H9 (cell line): ENCODE measurements around the gene SREBF1. TPM values are rescaled to one million over a fixed set of nuclear protein-coding genes. Genes with fewer than 3 reads are reported as not detected.
A peak's percentile ranks its signal among the peaks of the same experiment; 100 is the strongest.

Experiments used
- DNase-seq: peaks from one replicate; pipeline ENCODE4 v3.0.0-alpha.2; 2017
- H2AFZ ChIP-seq: one replicate; pipeline ENCODE4 v1.6.1; 2013; ENCODE audit warnings: mild to moderate bottlenecking, low read length, control low read depth, moderate library complexity
- H2AK5ac ChIP-seq: 2 replicates; pipeline ENCODE4 v1.6.1; 2013; ENCODE audit warnings: low read length, control low read depth, mixed read lengths; ENCODE audit not compliant: insufficient read length
- H2BK120ac ChIP-seq: one replicate; pipeline ENCODE4 v1.6.1; 2013; ENCODE audit warnings: low read depth, mild to moderate bottlenecking, low read length, control low read depth, inconsistent platforms; ENCODE audit not compliant: poor library complexity, severe bottlenecking
- H2BK12ac ChIP-seq: 2 replicates; pipeline ENCODE4 v1.6.1; 2013; ENCODE audit warnings: low read length, control low read depth, mixed read lengths, low read depth; ENCODE audit not compliant: insufficient read length
- H2BK15ac ChIP-seq: 2 replicates; pipeline ENCODE4 v1.6.1; 2013; ENCODE audit warnings: low read depth, low read length, control low read depth
- H2BK20ac ChIP-seq: one replicate; pipeline ENCODE4 v1.6.1; 2013; ENCODE audit warnings: low read depth, mild to moderate bottlenecking, low read length, control low read depth, inconsistent platforms; ENCODE audit not compliant: poor library complexity, severe bottlenecking
- H2BK5ac ChIP-seq: 2 replicates; pipeline ENCODE4 v1.6.1; 2013; ENCODE audit warnings: low read length, control low read depth, mixed read lengths; ENCODE audit not compliant: insufficient read length
- H3K14ac ChIP-seq: 2 replicates; pipeline ENCODE4 v1.6.1; 2013; ENCODE audit warnings: low read length, control low read depth; ENCODE audit not compliant: insufficient read depth
- H3K18ac ChIP-seq: 2 replicates; pipeline ENCODE4 v1.6.1; 2013; ENCODE audit warnings: low read depth, mild to moderate bottlenecking, mixed read lengths, low read length, control low read depth; ENCODE audit not compliant: insufficient read length
- H3K23ac ChIP-seq: 2 replicates; pipeline ENCODE4 v1.6.1; 2013; ENCODE audit warnings: low read length, control low read depth, mixed read lengths, low read depth; ENCODE audit not compliant: insufficient read length
- H3K23me2 ChIP-seq: 2 replicates; pipeline ENCODE4 v1.6.1; 2013; ENCODE audit warnings: low read depth, mild to moderate bottlenecking, mixed read lengths, low read length, control low read depth; ENCODE audit not compliant: insufficient read length, poor library complexity, severe bottlenecking
- H3K27ac ChIP-seq: 2 replicates; pipeline ENCODE4 v1.5.1; 2013; ENCODE audit warnings: low read length, control low read depth, mixed read lengths, low read depth; ENCODE audit not compliant: insufficient read length
- H3K27me3 ChIP-seq: 2 replicates; pipeline ENCODE4 v1.6.1; 2013; ENCODE audit warnings: low read length, control low read depth, inconsistent platforms; ENCODE audit not compliant: insufficient read depth
- H3K4ac ChIP-seq: 2 replicates; pipeline ENCODE4 v1.6.1; 2013; ENCODE audit warnings: low read depth, mild to moderate bottlenecking, control low read depth, inconsistent platforms, low read length, moderate library complexity
- H3K4me1 ChIP-seq: 2 replicates; pipeline ENCODE4 v1.6.1; 2013; ENCODE audit warnings: low read length, control low read depth, inconsistent platforms; ENCODE audit not compliant: insufficient read depth
- H3K4me2 ChIP-seq: 2 replicates; pipeline ENCODE4 v1.6.1; 2013; ENCODE audit warnings: low read length, control low read depth, mixed read lengths; ENCODE audit not compliant: insufficient read length, insufficient read depth
- H3K56ac ChIP-seq: 2 replicates; pipeline ENCODE4 v1.6.1; 2013; ENCODE audit warnings: low read depth, mild to moderate bottlenecking, mixed read lengths, low read length, control low read depth; ENCODE audit not compliant: insufficient read length
- H3K79me1 ChIP-seq: 2 replicates; pipeline ENCODE4 v1.6.1; 2013; ENCODE audit warnings: low read depth, mild to moderate bottlenecking, moderate library complexity, low read length, control low read depth, inconsistent platforms; ENCODE audit not compliant: insufficient read depth, poor library complexity, severe bottlenecking
- H3K79me2 ChIP-seq: 2 replicates; pipeline ENCODE4 v1.6.1; 2013; ENCODE audit warnings: low read length, control low read depth, inconsistent platforms; ENCODE audit not compliant: insufficient read depth
- H3K9ac ChIP-seq: 2 replicates; pipeline ENCODE4 v1.6.1; 2013; ENCODE audit warnings: low read length, control low read depth, mixed read lengths; ENCODE audit not compliant: insufficient read length; ENCODE audit errors: extremely low read depth
- H3K9me3 ChIP-seq: one replicate; pipeline ENCODE4 v1.6.1; 2013; ENCODE audit warnings: low read depth, low read length, inconsistent platforms; ENCODE audit not compliant: control insufficient read depth
- H3T11ph ChIP-seq: one replicate; pipeline ENCODE4 v1.6.1; 2013; ENCODE audit warnings: mild to moderate bottlenecking, low read length, control low read depth, inconsistent platforms
- H4K20me1 ChIP-seq: one replicate; pipeline ENCODE4 v1.6.1; 2013; ENCODE audit not compliant: control insufficient read depth, insufficient read length, insufficient read depth
- H4K5ac ChIP-seq: 2 replicates; pipeline ENCODE4 v1.6.1; 2013; ENCODE audit warnings: low read depth, mild to moderate bottlenecking, mixed read lengths, low read length, control low read depth; ENCODE audit not compliant: insufficient read length
- H4K8ac ChIP-seq: replicated peaks from 2 replicates; pipeline ENCODE4 v1.6.1; 2013; ENCODE audit warnings: low read length, control low read depth, mixed read lengths, low read depth; ENCODE audit not compliant: insufficient read length
- H4K91ac ChIP-seq: 2 replicates; pipeline ENCODE4 v1.6.1; 2013; ENCODE audit warnings: low read depth, mild to moderate bottlenecking, moderate library complexity, mixed read lengths, low read length, control low read depth; ENCODE audit not compliant: insufficient read length
- H3K27ac Mint-ChIP-seq, 3 experiments: 2 replicates in 2 of 3; 3 replicates in 1 of 3; pipeline ENCODE4 v1.8.0; 2020 to 2021; ENCODE audit warnings: mixed read lengths in 3 of 3, mild to moderate bottlenecking in 1 of 3, moderate library complexity in 1 of 3
- H3K27me3 Mint-ChIP-seq: 2 replicates; pipeline ENCODE4 v1.8.0; 2021; ENCODE audit warnings: low read depth, mild to moderate bottlenecking, moderate library complexity, mixed read lengths
- H3K36me3 Mint-ChIP-seq, 3 experiments: 2 replicates in 2 of 3; 3 replicates in 1 of 3; pipeline ENCODE4 v1.8.0; 2020 to 2021; ENCODE audit warnings: low read depth in 3 of 3, mixed read lengths in 3 of 3; ENCODE audit not compliant: insufficient read depth in 1 of 3
- H3K4me1 Mint-ChIP-seq, 2 experiments: 2 replicates each; pipeline ENCODE4 v1.8.0; 2020; ENCODE audit warnings: mixed read lengths in 2 of 2
- H3K4me3 Mint-ChIP-seq, 2 experiments: 2 replicates in 1 of 2; 3 replicates in 1 of 2; pipeline ENCODE4 v1.8.0; 2020 to 2021; ENCODE audit warnings: mild to moderate bottlenecking in 2 of 2, mixed read lengths in 2 of 2, moderate library complexity in 1 of 2
- H3K9me3 Mint-ChIP-seq, 2 experiments: 2 replicates in 1 of 2; 3 replicates in 1 of 2; pipeline ENCODE4 v1.8.0; 2020; ENCODE audit warnings: mild to moderate bottlenecking in 2 of 2, mixed read lengths in 2 of 2, moderate library complexity in 1 of 2
- WGBS: extraction: QIAGEN DNeasy Blood & Tissue Kit; methylation state at CpG from one replicate; pipeline ENCODE4 v1.1.7; 2013; ENCODE audit warnings: missing lambda C conversion rate, low lambda C conversion rate, mixed read lengths; ENCODE audit not compliant: insufficient read length; ENCODE audit errors: extremely low coverage; 5-methylcytosine and 5-hydroxymethylcytosine counted together
- total RNA-seq: library from RNA; stranded (reverse); gene quantifications from 2 replicates; pipeline ENCODE4 v1.2.1, GENCODE V29; 2021
- TF ChIP-seq, protein P1 (sequence below): fragments of 200-600 bp; sonication (generic); conservative IDR thresholded peaks from 3 replicates; pipeline ENCODE4 v1.8.0; 2021; ENCODE audit warnings: antibody characterized with exemption, mild to moderate bottlenecking

The SREBF1 gene
- total RNA-seq, 1 experiment from 2014 or later: 81.9 TPM

DNA sequence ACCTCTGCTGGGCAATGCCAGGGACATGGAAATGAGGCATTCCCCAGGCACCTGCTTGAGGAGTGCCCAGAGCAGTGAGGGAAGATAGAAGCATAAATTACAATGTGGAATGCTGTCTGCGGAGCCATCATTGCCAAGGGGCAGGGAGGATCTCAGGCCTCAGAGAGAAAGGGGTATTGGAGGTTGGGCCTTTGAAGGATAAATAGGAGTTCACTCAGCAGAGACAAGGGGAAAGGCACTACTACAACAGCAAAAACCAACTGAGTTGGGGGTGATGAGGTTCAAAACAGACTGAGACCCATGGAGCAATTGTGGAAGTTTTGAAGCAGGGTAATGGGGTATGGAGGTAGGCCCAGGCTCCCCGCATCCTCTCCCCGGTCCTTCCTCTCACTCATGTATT is 32.8 kb downstream of the SREBF1 start:
- peaks cover 50% of the 10 kb centered on the region for H3K27me3 Mint-ChIP-seq
- Histone ChIP-seq H2BK120ac (no peak overlapping the region), H2AK5ac (no peak overlapping the region), H3K9ac (no peak overlapping the region), H3K4ac (no peak overlapping the region), H3K14ac (no peak overlapping the region; the same call in 1 of the 2 replicates), H3K27ac (no peak overlapping the region), H3K27me3 (peaks cover 5% of the 10 kb centered on the region; the same call in 1 of the 2 replicates), H2BK5ac (no peak overlapping the region), H3K79me1 (no peaks in the 10 kb centered on the region), H3K9me3 (no peaks in the 10 kb centered on the region), H2BK15ac (no peak overlapping the region), H4K8ac (no peak overlapping the region), H4K20me1 (no peaks in the 10 kb centered on the region), H3K79me2 (no peaks in the 10 kb centered on the region), H4K5ac (no peak overlapping the region), H3K4me1 (no peaks in the 10 kb centered on the region), H3K4me2 (no peak overlapping the region), H2AFZ (no peak overlapping the region), H3K23me2 (no peaks in the 10 kb centered on the region), H2BK12ac (no peak overlapping the region), H3K23ac (no peak overlapping the region), H3K56ac (no peak overlapping the region), H2BK20ac (no peak overlapping the region), H4K91ac (no peak overlapping the region), H3T11ph (no peak overlapping the region), H3K18ac (no peak overlapping the region)
- peaks cover 15 to 30% of the 10 kb centered on the region in 2 experiments for H3K4me1 Mint-ChIP-seq
- H3K9me3 Mint-ChIP-seq: no peaks in the 10 kb centered on the region
- no peaks in the 10 kb centered on the region; a peak in 2 of 7 replicates for H3K36me3 Mint-ChIP-seq
- H3K27ac Mint-ChIP-seq: peak overlapping the region in 1 of 3 experiments; percentile 63; a peak in 1 of 7 replicates
- TF ChIP-seq, protein P1, sequence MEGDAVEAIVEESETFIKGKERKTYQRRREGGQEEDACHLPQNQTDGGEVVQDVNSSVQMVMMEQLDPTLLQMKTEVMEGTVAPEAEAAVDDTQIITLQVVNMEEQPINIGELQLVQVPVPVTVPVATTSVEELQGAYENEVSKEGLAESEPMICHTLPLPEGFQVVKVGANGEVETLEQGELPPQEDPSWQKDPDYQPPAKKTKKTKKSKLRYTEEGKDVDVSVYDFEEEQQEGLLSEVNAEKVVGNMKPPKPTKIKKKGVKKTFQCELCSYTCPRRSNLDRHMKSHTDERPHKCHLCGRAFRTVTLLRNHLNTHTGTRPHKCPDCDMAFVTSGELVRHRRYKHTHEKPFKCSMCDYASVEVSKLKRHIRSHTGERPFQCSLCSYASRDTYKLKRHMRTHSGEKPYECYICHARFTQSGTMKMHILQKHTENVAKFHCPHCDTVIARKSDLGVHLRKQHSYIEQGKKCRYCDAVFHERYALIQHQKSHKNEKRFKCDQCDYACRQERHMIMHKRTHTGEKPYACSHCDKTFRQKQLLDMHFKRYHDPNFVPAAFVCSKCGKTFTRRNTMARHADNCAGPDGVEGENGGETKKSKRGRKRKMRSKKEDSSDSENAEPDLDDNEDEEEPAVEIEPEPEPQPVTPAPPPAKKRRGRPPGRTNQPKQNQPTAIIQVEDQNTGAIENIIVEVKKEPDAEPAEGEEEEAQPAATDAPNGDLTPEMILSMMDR: no peak
- DNase-seq: no peak
- no CpG with 5 or more reads among the region's 3 CpGs for WGBS
- H3K4me3 Mint-ChIP-seq: no peak overlapping the region
